ENCODE results near the gene TRO. TPM values are rescaled to one million over a fixed set of nuclear protein-coding genes. Genes with fewer than 3 reads are reported as not detected.

The TRO gene
- total RNA-seq, 2 experiments from 2014 or later = 2.3 to 3.9 TPM

DNA sequence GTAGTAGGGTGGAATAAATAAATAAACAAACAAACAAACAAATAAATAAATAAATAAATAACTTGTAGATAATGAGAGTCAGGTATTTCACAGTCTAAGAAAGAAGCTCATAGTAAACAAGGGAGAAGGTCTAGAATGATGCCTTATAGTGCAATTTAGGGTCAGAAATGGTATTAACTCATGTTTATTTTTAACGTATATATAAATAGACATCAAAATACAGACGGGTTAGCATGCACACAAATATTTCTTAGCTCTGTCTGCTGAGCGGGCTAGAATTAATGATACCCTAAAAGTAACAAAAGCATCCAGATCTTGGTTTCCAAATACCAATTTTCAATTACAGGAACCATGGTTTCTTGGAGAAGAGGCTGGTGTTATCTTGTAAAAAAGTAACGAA is 56.8 kb downstream of the TRO start:
- H3K4me3 Mint-ChIP-seq = no peak overlapping the region
- ChIA-PET CTCF (no interaction called here), POLR2A (no interaction called here)
- no peaks in the 10 kb centered on the region for H3K9me3 Mint-ChIP-seq
- no peak overlapping the region for H3K27ac Mint-ChIP-seq
- no peaks in the 10 kb centered on the region for H3K27me3 Mint-ChIP-seq
- no peaks in the 10 kb centered on the region for H3K36me3 Mint-ChIP-seq
- no peak for DNase-seq
- intact Hi-C loops (cut with micrococcal nuclease) = no loop called here
- no peaks in the 10 kb centered on the region for H3K4me1 Mint-ChIP-seq (ENCODE audit: low read depth)

DNA sequence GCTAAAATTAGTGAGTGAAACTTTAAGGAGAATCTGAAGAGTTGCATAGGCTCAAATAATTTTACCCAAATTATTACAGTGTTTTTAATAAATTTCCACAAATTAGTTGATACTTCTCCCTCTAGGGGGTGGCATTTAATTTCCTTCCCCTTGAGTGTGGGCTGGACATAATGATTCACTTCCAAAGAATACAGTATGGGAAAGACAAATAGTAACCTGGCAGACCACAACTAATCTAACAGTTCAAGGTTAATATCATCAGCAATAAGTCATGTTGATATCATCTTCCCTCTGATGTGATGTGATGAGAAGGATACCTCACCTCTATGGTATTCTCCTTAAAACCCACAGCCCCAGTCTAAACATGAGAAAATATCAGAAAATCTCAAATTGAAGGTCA is 57.8 kb downstream of the TRO start:
- intact Hi-C loops (cut with micrococcal nuclease) = no loop called here
- ChIA-PET POLR2A (no interaction called here), CTCF (no interaction called here)
- Mint-ChIP-seq H3K36me3 (no peaks in the 10 kb centered on the region), H3K9me3 (no peaks in the 10 kb centered on the region), H3K4me3 (no peak overlapping the region), H3K27me3 (no peaks in the 10 kb centered on the region), H3K27ac (no peak overlapping the region), H3K4me1 (ENCODE audit: low read depth) (no peaks in the 10 kb centered on the region)
- no peak for DNase-seq

DNA sequence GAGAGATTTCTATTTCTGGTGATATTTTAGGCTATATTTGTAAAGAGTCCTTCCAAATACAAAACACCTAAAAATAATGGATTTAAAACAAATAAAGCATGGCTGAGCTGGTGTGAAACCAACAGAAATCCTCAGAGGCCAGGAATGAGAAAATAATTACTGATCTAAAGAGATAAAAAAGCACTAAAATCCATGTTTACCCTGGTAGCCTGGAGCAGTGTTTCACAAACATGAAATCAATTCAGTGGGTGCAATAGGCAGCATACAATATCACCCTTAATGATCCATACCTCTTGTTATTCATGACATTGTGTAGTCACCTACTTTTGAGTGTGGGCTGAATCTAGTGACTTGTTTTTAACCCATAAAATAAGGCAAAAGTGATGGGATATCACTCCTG is 58.8 kb downstream of the TRO start:
- intact Hi-C loops (cut with micrococcal nuclease) = no loop called here
- Mint-ChIP-seq H3K9me3 (no peaks in the 10 kb centered on the region), H3K27ac (no peak overlapping the region), H3K27me3 (no peaks in the 10 kb centered on the region), H3K4me3 (no peak overlapping the region), H3K4me1 (ENCODE audit: low read depth) (no peaks in the 10 kb centered on the region), H3K36me3 (no peaks in the 10 kb centered on the region)
- DNase-seq = no peak
- POLR2A ChIA-PET = no interaction called here
- CTCF ChIA-PET = no interaction called here

DNA sequence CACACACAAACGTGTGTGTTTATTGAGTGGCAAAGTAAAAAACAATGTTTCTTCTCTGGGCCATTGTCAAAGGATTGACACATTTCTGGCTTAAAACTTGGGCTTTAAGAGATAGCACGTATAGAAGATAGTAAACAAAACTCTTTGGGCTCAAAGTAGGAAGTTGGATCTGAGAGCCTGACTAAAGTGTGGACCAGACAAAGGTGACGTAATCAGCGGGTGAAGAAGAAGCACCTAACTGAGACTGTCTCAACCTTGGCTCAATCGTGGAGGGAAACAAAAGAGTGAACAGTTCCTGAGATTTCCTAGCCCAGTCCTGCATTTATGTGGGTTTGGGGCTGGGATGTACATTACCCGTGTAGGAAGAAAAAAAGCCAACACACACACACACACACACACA is 59.7 kb downstream of the TRO start:
- Mint-ChIP-seq H3K4me3 (no peak overlapping the region), H3K36me3 (no peaks in the 10 kb centered on the region), H3K27me3 (no peaks in the 10 kb centered on the region), H3K9me3 (no peaks in the 10 kb centered on the region), H3K27ac (no peak overlapping the region), H3K4me1 (ENCODE audit: low read depth) (no peaks in the 10 kb centered on the region)
- ChIA-PET CTCF (no interaction called here), POLR2A (no interaction called here)
- intact Hi-C loops (cut with micrococcal nuclease) = no loop called here
- DNase-seq = no peak

Other genes starting within 250 kb of the TRO start
- not detected for gene ITIH6, start 122.6 kb upstream of the TRO start, total RNA-seq
- 10 to 100 TPM; 52.8 to 55.3 TPM for gene MAGED2, start 113.1 kb upstream of the TRO start, total RNA-seq
- under 1 TPM; 0.53 to 0.59 TPM for gene PFKFB1, start 73.4 kb downstream of the TRO start, total RNA-seq
- 10 to 100 TPM; 32.7 to 32.9 TPM for gene APEX2, start 79.5 kb downstream of the TRO start, total RNA-seq
- gene ALAS2, start 110.2 kb downstream of the TRO start, total RNA-seq = not detected
- gene PAGE2B, start 154.2 kb downstream of the TRO start, total RNA-seq = 1 to 10 TPM in 1 of 2 experiments, under 1 TPM in 1; 0.70 to 1.2 TPM
- gene PAGE2, start 168.2 kb downstream of the TRO start, total RNA-seq = not detected

Measured in activated CD4-positive, alpha-beta memory T cell treated with anti-CD3 and anti-CD28 coated beads for 36 hours (primary cell).